HG02943 (cell line): ENCODE results near the gene ITIH4.

Experiments used
- ATAC-seq: cut with Tn5 transposase; IDR thresholded peaks from one replicate; pipeline ENCODE4 v1.9.1; 2021; ENCODE audit warnings: mild to moderate bottlenecking, low read depth, moderate library complexity; ENCODE audit not compliant: unreplicated experiment

ITIH4 gene

GRCh38 chr3:52834871-52835501, 4.5 kb upstream of the ITIH4 start, which contains the start of gene MUSTN1:
MUSTN1 (minus strand) TSS chr3:52835019; CDS start chr3:52834948, 71 bp downstream.
- no peak for ATAC-seq

- no peak for ATAC-seq
Measured at GRCh38 chr3:52833202-52833601, 2.7 kb upstream of the ITIH4 start.

DNA sequence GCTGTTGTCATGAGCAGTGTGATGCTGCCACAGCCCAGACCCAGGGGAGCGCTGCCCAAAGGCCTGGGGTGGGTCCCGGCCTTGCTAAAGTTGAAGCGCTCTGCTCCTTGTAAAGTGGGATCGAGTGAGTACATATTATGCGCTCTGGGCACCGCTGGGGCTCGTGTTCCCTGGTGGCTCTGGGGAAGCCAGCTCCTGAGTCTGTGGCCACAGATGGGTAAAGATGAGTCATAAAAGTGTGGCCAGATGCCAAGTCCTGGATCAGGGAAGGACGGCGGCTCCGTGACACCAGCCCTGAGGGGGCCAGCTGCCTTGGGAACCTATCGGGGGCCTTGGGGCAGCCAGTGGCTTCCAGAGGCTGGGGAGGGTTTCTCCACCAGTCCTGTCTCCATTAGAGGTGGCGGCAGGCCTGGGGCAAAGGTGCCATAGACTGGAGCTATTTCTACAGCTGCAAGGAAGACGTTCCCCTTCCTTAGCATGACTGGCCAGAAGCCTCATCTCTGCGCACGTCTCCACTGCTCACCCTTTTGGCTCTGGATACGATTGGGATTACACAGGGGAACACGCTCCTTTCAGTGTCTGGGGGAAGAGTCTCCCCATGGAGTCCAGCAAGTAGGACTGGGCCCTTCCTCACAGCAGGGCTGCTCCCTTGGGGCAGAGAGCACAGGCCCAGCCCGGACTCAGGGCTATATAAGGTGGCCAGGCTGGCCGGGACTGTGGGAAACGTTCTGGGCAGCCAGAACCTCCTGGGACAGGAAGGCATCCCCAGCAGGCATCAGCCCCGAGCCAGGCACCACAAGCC, 1.2 kb upstream of the ITIH4 start:
- ATAC-seq, result no peak

GRCh38 chr3:52829906-52830463, 487 bp downstream of the ITIH4 start:
- no peak for ATAC-seq

DNA sequence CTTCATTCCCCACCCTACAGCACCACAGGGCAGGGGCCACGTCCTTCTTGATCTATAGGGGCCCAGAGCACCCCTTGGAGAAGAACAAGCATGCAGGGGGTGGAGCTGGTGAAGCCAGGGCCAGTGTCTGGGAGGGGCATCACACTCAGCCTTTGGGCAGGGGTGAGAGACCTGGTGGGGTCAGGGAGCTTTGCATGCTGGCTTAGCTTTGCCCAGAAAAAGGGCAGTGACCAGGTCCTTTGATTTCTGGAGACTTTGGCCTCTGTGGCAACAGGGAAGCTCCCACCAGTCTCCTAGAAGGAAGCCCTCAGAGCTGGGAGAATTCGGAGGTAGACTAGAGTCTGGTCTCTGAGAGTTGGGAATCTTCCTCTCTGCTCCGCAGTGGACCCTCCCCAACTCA, 990 bp downstream of the ITIH4 start:
- ATAC-seq, result no peak

DNA sequence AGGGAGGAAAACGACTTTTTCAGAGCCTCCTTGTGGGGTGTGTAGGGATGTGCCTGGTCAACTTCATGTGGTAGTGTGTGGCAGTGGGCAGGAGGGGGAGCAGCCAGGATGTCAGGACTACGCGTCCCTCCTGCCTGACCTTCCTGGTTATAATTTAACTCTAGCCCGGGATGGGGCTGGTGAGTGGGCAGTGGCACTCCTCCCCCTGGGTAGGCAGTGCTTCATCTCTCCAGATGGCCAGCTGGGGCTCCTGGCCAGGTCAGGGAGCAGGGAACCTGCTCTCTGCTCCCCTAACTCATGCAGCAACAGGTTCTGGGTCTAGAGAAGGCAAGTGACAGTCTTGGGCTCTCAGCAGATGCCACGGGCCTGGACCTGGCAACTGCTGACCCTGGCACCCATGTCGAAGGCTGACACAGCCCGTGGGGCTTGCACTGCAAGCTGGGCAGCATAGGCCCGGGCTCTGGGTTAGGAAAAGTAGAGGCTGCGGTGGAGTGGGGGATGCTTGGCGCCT, 2.6 kb downstream of the ITIH4 start:
- ATAC-seq, result no peak

DNA sequence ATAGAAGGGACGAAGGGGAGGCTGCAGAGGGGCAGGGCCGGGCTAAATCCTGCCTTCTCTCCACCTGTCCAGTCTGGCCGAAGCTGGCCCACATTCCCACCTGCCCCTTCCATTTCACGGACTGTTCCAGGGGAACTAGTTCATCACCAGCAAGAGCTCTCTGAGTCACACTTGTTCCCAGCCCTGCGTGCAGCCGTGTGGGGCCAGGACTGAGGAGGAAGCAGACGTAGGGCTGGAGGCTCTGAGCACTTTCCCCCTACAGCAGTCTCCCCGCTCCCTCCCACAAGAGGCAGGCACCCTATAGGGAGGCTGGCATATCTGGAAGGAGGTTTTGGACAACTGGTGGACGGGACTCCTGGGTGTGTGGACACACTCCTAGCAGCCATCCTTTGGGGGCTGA, 3.0 kb downstream of the ITIH4 start:
- no peak for ATAC-seq

DNA sequence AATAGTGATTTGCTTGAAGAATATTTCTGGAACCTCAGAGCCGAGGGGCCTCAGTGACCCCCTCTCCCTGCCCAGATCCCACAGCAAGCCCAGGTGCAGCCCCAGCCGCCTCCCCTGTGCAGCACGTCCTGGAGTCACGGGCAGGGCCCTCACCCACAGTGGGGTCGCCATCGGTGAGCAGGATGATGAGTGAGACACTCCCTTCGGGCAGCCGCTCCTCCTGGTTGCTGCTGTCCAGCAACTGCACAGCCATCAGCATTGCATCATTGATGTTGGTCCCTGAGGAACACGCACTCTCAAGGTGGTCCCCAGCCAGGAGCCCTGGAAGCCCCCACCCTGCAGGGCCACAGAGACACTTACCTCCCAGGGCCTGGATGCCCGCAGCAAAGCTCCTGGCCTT, 6.4 kb downstream of the ITIH4 start:
- ATAC-seq, result no peak

GRCh38 chr3:52822363-52822762, 8.1 kb downstream of the ITIH4 start:
- no peak for ATAC-seq

DNA sequence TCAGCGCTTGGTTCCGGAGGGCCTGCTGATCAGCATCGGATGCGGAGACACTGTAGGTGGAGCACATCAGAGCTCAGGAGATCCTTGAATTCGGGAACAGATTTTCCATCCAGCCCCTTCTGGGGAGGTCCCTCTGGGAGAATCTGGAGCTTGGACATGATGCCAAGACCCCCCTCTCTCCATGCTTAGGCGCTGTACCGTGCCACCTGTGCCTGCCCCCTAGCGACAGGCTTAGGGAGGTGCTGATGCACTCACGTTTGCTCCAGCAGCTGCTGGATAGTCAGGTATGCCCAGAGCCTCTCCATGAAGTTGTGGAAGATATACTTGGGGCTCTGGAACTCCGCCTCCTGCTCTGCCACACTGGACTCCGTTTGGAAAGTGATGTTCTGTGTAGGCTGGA, 9.7 kb downstream of the ITIH4 start:
- no peak for ATAC-seq

DNA sequence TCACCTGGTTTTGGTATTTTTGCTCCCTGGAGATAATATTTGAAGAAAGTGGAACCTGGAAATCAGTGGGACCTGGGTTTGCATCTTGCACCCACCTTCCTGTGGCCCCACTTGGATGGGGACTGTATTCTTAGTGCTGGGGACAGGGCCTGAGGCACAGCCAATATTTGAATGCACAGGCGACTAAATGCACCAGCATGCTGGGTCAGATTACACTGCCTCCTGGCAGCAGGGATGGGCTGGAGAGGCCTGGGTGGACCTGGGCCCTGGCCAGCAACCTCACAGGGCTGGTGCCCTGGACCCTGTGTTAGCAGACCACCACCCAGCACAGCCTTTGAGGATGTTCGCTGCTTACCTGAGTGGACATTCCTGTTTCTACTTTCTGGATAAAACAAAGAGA, 10.5 kb downstream of the ITIH4 start:
- no peak for ATAC-seq

DNA sequence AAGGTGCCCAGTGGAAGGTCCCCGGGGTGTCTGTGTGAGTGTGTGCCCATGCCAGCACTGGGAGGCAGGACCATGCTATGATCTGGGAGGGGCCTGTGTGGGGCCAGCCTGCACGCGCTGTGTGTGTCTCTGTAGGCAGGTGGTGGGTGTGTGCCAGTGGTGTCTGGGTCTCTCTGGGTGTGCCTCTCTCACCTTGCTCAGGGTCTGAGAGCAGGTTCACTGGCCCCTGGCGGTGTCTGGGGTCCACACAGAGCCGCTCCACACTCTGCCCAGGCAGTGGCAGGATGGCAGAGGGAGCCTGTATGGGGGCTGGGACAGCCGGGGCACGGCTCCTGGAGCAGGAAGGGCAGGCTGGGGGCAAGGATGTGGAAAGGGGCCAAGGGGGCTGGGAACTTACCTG, 12.6 kb downstream of the ITIH4 start:
- ATAC-seq, result no peak

DNA sequence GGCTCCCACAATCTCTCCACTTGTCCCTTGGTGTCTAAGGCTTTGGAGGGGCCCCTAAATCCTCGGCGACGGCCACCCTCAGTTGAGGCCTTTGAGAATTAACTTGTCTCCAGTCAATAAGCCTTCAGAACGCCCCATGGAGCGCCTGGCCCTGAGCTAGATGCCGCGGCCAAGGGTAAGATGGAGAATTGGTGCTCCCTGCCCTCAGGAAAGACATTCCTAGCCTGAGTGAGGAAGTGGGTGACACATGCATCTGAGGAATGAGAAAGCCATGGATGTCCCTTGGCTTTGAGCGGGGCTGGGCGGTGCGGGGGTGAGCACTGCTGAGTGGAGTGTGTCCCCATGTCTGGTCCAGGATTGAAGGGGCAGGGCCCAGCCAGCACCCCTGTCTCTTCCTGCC, 13.3 kb downstream of the ITIH4 start:
- ATAC-seq, result no peak

DNA sequence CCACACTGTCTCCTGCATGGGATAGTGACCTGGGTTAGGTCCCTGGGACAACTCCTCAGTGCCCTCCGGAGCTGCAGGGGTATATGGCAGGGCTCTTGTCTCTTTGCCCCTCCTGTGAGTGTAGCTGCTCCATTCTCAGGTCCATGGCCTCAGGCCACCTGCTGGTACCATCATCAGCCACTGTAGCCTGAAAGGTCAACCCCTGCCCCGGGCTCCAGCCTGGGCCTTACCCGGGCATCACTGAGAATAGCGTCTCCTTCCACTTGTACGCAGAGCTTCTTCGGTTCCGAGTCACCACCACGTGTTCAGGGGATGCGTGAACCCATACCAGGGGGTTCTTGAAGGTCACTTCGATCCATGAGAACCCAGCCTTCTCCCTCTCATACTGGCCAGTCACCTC, 13.8 kb downstream of the ITIH4 start:
- no peak for ATAC-seq

GRCh38 chr3:52816199-52816598, 14.3 kb downstream of the ITIH4 start:
- no peak for ATAC-seq

DNA sequence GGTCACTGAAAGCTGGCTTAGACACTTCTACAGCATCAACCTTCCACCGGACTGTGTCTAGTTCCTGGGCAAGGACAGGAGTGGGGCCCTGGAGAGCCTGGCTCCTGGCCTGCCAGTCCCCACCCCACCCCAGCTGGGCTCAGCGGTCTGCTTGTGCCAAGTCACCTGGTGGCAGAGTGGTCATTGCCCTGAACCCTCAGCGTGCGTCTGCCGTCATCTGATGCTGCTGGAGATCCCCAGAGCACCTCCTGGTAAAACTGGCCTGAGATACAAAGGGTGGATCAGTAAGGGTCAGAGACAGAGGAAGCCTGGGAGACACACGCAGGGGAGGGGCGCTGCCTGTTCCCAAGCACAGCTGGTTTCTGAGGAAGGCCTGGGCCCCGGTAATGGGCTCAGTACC, 16.7 kb downstream of the ITIH4 start:
- no peak for ATAC-seq

DNA sequence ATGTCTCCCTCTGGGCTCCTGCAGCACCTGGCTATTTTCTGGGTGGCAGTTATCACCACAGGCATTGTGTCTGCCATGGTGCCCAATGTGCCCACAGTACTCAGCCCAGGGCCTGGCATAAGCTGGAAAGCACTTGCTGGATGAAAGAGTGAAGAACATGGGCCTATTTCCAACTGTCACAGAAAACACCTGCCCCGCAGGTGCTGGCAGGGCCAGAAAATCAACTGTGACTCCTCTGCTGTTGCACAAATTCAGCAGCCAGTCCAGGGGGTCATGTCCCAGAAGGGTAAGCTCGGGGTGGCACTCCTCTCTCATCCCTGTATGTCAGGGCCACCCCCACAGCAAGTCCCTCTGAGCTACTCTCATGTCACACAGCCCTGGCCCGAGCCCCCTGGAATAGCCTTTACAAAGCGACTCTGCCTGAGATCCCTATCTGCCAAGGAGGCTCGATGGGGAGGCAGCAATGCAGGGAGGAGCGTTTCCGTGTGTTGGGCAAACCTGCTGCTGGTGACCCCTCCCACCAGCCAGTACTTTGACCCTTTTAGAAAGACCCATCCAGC, 18.9 kb downstream of the ITIH4 start:
- no peak for ATAC-seq

- no peak for ATAC-seq
Measured at GRCh38 chr3:52810923-52811322, 19.5 kb downstream of the ITIH4 start.

DNA sequence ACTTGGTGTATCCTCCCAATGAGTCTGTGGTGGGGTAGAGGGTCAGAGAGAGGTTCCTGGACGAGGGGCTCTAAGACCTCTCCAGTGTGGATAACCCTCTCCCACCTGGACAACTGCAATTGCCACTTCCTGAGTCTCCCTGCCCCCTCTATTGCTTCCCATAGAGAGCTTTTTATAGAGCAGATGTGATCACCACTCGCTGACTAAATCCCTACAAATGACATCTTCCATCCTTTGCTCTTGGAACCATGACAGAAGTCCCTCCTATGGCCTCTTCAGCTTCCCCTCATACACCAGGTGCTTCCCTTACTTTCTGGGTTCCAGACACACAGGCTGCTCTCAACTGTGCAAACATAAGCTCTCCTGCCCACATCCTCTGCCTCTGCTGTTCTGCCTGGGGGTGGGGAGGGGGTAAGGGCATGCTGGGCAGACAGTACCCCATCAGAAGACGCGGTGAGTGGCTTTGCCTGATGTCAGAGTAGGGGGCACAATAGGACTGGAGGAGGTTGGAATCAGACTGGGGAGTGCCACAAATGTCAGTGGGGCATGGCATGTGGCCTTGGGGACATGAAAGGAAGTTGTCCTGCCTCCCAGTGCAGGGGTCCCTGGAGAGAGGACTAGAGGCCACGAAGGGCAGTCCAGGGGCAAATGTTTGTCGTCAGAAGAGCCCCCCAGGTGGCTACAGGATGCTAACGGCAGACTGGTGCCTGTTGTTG, 20.7 kb downstream of the ITIH4 start:
- ATAC-seq, result no peak

DNA sequence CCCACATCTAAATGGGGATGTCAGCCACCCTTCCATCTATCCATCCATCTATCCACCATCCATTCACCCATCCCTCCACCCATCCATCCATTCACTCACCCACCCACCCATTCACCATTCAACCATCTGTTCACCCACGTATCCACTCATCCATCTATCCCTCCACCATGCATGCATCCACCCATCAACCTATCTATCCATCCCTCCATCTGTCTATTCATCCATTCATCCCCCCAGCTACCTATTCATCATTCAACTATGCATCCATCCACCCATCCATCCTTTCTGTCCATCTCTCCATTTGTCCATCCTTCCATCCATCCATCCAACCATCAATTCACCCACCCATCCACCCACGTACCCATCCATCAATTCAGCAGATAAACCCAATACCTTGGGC, 21.3 kb downstream of the ITIH4 start:
- ATAC-seq, result no peak
